Neural progenitor cell (in vitro differentiated cells): Measurements from ENCODE around the gene NLGN3.

ENCODE experiments used
- CTCF ChIP-seq: fragments of 200-600 bp; sonication (generic); IDR thresholded peaks from 2 replicates; pipeline ENCODE4 v1.5.1; 2017; ENCODE audit warnings: antibody characterized with exemption, mild to moderate bottlenecking
- EZH2 ChIP-seq: fragments of 200-600 bp; sonication (generic); IDR thresholded peaks from 2 replicates; pipeline ENCODE4 v1.6.1; 2017; ENCODE audit warnings: antibody characterized with exemption, mild to moderate bottlenecking, moderate library complexity
- EZH2phosphoT487 ChIP-seq: fragments of 200-600 bp; sonication (generic); IDR thresholded peaks from 2 replicates; pipeline ENCODE4 v1.6.1; 2017; ENCODE audit warnings: antibody characterized with exemption

GRCh38 chrX:71103110-71103983 lies 41.3 kb upstream of the NLGN3 start:
- TF ChIP-seq CTCF (no peak), EZH2 (no peak), EZH2phosphoT487 (no peak)
